ENCODE results near the gene EEF1A2.

The EEF1A2 gene

DNA sequence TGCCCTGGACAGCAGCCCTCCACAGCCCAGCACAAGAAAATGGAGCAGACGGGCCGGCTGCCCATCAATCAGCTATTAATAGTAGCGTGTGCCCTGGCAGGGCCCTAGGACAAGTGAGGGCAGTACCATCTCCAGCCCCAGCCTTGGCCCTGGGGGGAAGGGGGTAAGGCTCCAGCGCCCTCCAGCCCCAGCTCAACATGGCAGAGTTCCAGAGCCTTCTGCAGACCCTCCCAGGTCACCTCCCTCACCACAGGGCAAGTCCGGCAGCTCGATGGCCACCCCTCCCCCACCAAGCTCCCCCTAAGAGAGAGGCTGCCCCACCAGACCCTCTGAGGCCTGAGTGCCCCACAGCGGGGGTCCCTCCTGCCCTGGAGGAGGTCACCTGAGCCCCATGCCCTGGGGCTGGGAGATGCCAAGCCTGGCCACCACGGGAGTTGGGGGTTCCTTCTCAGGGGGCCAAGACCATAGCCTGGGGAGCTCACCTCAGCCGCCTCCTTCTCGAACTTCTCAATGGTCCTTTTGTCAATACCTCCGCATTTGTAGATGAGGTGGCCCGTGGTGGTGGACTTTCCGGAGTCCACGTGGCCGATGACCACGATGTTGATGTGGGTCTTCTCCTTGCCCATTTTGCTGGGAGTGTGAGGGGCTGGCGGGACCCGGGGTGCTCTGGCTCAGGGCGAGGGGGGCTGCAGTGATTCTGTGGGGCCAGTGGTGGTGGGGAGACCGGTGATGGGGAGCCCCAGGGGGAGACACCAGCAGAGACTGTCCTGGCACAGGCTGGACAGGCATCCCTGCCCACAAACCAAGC, 1.5 kb downstream of the EEF1A2 start:
- no peak overlapping the region for H3K4me3 ChIP-seq (ENCODE audit: low read length)
- TF ChIP-seq CTCF (conservative IDR thresholded peaks at IDR 0.05; ENCODE audit: low read length): no peak
- no peak for DNase-seq (ENCODE audit: low read depth)

- no peak for TF ChIP-seq CTCF (conservative IDR thresholded peaks at IDR 0.05; ENCODE audit: low read length)
- no peak for DNase-seq (ENCODE audit: low read depth)
- H3K4me3 ChIP-seq (ENCODE audit: low read length): no peak overlapping the region
Measured at GRCh38 chr20:63496596-63497120, 2.2 kb downstream of the EEF1A2 start.

- peak; percentile 25 for DNase-seq (ENCODE audit: low read depth)
- peak overlapping the region; percentile 12; the same call in 1 of the 2 replicates for H3K4me3 ChIP-seq (ENCODE audit: low read length)
- TF ChIP-seq CTCF (conservative IDR thresholded peaks at IDR 0.05; ENCODE audit: low read length): peak; percentile 70
Measured at GRCh38 chr20:63495741-63496595, 2.9 kb downstream of the EEF1A2 start.

DNA sequence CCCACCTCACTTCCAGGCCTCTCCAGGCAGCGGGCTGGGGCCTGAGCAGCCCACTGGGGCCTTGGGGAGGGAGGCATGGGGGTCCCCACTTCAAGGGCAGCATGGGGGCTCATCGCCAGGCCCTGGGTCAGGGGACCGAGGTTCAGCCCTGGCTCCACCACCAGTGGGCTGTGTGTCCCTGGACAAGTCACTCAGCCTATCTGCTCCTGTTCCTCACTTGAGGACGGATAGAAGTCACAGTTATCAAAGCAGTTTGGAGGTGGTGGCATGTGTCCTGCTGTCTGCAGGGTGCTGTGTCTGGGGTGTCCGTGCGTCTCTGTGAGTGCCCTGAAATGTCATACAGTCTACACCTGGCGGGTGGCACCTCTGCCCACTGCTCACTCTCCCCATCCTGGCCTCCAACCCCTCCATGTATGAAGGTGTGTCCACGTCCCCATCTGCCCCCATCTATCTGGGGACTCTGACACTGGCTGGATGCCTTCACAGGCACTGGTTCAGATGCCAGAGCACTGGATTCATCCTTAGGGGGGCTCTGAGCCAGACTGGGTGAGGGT, 3.6 kb downstream of the EEF1A2 start:
- H3K4me3 ChIP-seq (ENCODE audit: low read length): no peak overlapping the region
- no peak for DNase-seq (ENCODE audit: low read depth)
- no peak for TF ChIP-seq CTCF (conservative IDR thresholded peaks at IDR 0.05; ENCODE audit: low read length)

DNA sequence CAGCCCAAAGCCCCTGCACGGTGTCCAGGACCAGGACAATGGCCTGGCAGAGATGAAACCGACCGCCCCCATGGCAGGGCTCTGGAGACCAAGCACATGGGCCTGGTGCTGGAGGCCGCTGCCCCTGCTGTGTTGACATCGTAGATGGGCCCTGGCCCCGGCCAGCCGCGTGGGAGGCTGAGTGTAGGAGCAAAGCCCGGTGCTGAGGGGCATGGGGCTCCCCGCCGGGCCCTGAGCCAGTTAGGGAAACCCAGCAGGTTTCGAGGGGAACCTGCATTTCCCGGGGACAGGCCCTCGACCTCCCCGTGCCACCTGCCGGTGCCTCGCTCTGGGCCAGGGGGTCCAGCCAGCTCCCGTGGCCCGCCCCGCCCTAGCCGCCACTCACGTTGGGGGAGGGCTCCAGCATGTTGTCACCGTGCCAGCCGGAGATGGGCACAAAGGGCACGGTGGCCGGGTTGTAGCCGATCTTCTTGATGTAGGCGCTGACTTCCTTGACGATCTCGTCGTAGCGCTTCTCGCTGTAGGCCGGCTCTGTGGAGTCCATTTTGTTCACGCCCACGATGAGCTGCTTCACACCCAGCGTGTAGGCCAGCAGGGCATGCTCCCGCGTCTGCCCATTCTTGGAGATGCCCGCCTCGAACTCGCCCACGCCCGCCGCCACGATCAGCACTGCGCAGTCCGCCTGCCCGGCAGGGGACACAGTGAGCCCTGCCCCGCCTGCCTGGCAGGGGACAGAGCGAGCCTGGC, 4.3 kb downstream of the EEF1A2 start:
- no peak for DNase-seq (ENCODE audit: low read depth)
- no peak for TF ChIP-seq CTCF (conservative IDR thresholded peaks at IDR 0.05; ENCODE audit: low read length)
- no peak overlapping the region for H3K4me3 ChIP-seq (ENCODE audit: low read length)

- DNase-seq (ENCODE audit: low read depth): no peak
- no peak for TF ChIP-seq CTCF (conservative IDR thresholded peaks at IDR 0.05; ENCODE audit: low read length)
- H3K4me3 ChIP-seq (ENCODE audit: low read length): no peak overlapping the region
Measured at GRCh38 chr20:63494084-63494419, 4.8 kb downstream of the EEF1A2 start.
